K562 (cell line): ENCODE data around the gene ANKRD23. TPM values are rescaled to one million over a fixed set of nuclear protein-coding genes. Genes with fewer than 3 reads are reported as not detected.

Experiments used
- ATAC-seq: fragments of 200-7000 bp; cut with Tn5 transposase; 3 replicates; pipeline ENCODE4 v1.9.1; 2020; ENCODE audit warnings: moderate library complexity
- BruUV-seq: library from RNA; stranded (reverse); fragments of 400-500 nt; replicated peaks from 2 replicates; lab custom pipeline; 2021; lab: Mats Ljungman, UMichigan
- CTCF ChIA-PET: fragments of 300-600 bp; formaldehyde crosslinking; extraction: SDS; loops from one replicate; lab custom pipeline; 2021; ENCODE audit warnings: low intra/inter-chr PET ratio; lab: Yijun Ruan, JAX
- POLR2A ChIA-PET: fragments of 300-600, 350-650 bp; sonication (Branson Sonifier 250); formaldehyde crosslinking; extraction: SDS; loops from one replicate; lab custom pipeline; 2021; ENCODE audit warnings: antibody characterized with exemption, inconsistent platforms; lab: Yijun Ruan, JAX
- DNase-seq, 4 experiments: peaks; one replicate each; pipeline versions ENCODE4 v3.0.0 to v3.0.0-alpha.2; 2011 to 2018; ENCODE audit warnings: low spot score in 3 of 4, mixed read lengths in 3 of 4; ENCODE audit errors: extremely low read depth in 1 of 4
- FAIRE-seq: peaks from 2 replicates; lab custom pipeline; 2011; peaks lifted over from hg19 to GRCh38; lab: Jason Lieb, UNC
- H2AFZ ChIP-seq: 2 replicates; pipeline ENCODE4 v1.6.0; 2011; ENCODE audit warnings: low read depth, low read length, control low read depth, inconsistent platforms
- H3K27ac ChIP-seq: fragments of 200-600 bp; 3 replicates; pipeline ENCODE4 v1.8.0; 2011; ENCODE audit warnings: low read depth, mild to moderate bottlenecking, control low read depth, inconsistent platforms, low read length, moderate library complexity, mixed read lengths; ENCODE audit errors: extremely low read depth
- H3K27me3 ChIP-seq, 2 experiments: fragments of 300-600 bp in 1 of 2; 2 replicates in 1 of 2; 3 replicates in 1 of 2; pipeline versions ENCODE4 v1.6.0 to v1.8.0; 2011; ENCODE audit warnings: inconsistent platforms in 2 of 2, low read length in 2 of 2, mild to moderate bottlenecking in 1 of 2, mixed read lengths in 1 of 2, moderate library complexity in 1 of 2; ENCODE audit not compliant: control insufficient read depth in 2 of 2, insufficient read depth in 2 of 2
- H3K36me3 ChIP-seq: fragments of 300-600 bp; 3 replicates; pipeline ENCODE4 v1.8.0; 2011; ENCODE audit warnings: mild to moderate bottlenecking, low read length, inconsistent platforms; ENCODE audit not compliant: control insufficient read depth, insufficient read depth
- H3K4me1 ChIP-seq, 2 experiments: fragments of 200-600 bp in 1 of 2; replicated peaks in 1 of 2; 2 replicates in 1 of 2; 3 replicates in 1 of 2; pipeline versions ENCODE4 v1.5.1 to v1.8.0; 2011; ENCODE audit warnings: inconsistent platforms in 2 of 2, low read length in 2 of 2, mild to moderate bottlenecking in 1 of 2, mixed read lengths in 1 of 2, moderate library complexity in 1 of 2; ENCODE audit not compliant: control insufficient read depth in 2 of 2, insufficient read depth in 2 of 2
- H3K4me2 ChIP-seq: 2 replicates; pipeline ENCODE4 v1.6.1; 2011; ENCODE audit warnings: low read length, control low read depth, inconsistent platforms, mixed read lengths; ENCODE audit not compliant: insufficient read depth
- H3K4me3 ChIP-seq: fragments of 200-600 bp; sonication (generic), shearing (Covaris generic); 2 replicates; pipeline ENCODE4 v1.5.1; 2016; ENCODE audit warnings: control low read depth, inconsistent platforms
- H3K79me2 ChIP-seq: fragments of 200-600 bp; 3 replicates; pipeline ENCODE4 v1.8.0; 2011; ENCODE audit warnings: low read length, inconsistent platforms; ENCODE audit not compliant: control insufficient read depth, insufficient read depth
- H3K9ac ChIP-seq, 2 experiments: 2 replicates each; pipeline versions ENCODE4 v1.6.0 to v1.6.1; 2011; ENCODE audit warnings: low read depth in 2 of 2, low read length in 2 of 2, control low read depth in 1 of 2, inconsistent platforms in 1 of 2, mild to moderate bottlenecking in 1 of 2, mixed read lengths in 1 of 2; ENCODE audit not compliant: insufficient read depth in 1 of 2
- H3K9me1 ChIP-seq: one replicate; pipeline ENCODE4 v1.6.0; 2011; ENCODE audit warnings: inconsistent platforms, mild to moderate bottlenecking, low read length, moderate library complexity; ENCODE audit not compliant: control insufficient read depth, insufficient read depth
- H3K9me3 ChIP-seq: replicated peaks from 2 replicates; pipeline ENCODE4 v1.5.1; 2011; ENCODE audit warnings: low read depth, low read length, inconsistent platforms; ENCODE audit not compliant: control insufficient read depth, insufficient read depth
- H4K20me1 ChIP-seq: replicated peaks from 2 replicates; pipeline ENCODE4 v1.6.1; 2011; ENCODE audit warnings: low read length, inconsistent platforms, mixed read lengths; ENCODE audit not compliant: control insufficient read depth, insufficient read depth
- ETS2 ChIP-seq: IDR thresholded peaks from 2 replicates; pipeline ENCODE4 v1.6.1; 2016; ENCODE audit warnings: borderline replicate concordance, missing genetic modification characterization, mild to moderate bottlenecking, moderate library complexity, missing compliant biosample characterization; ENCODE audit not compliant: poor library complexity, severe bottlenecking
- ETV1 ChIP-seq: fragments of 450-650 bp; conservative IDR thresholded peaks from 2 replicates; pipeline ENCODE4 v1.6.1; 2016; ENCODE audit warnings: missing genetic modification characterization, control low read depth, low read depth, missing compliant biosample characterization
- KAT7 ChIP-seq: sonication (generic); formaldehyde crosslinking; IDR thresholded peaks from 2 replicates; pipeline ENCODE4 v1.8.0; 2022; ENCODE audit warnings: missing genetic modification reagents, mild to moderate bottlenecking, borderline replicate concordance
- LCOR ChIP-seq: sonication (generic); formaldehyde crosslinking; IDR thresholded peaks from 2 replicates; pipeline ENCODE4 v1.8.0; 2022; ENCODE audit warnings: mild to moderate bottlenecking, missing genetic modification reagents
- PCBP2 ChIP-seq: fragments of 200-400 bp; formaldehyde crosslinking; IDR thresholded peaks from 2 replicates; pipeline ENCODE4 v1.6.1; 2018; ENCODE audit warnings: low read length, low read depth, mild to moderate bottlenecking, moderate library complexity; ENCODE audit not compliant: poor library complexity, severe bottlenecking
- PRDM10 ChIP-seq: fragments of 450-650 bp; IDR thresholded peaks from 2 replicates; pipeline ENCODE4 v1.6.1; 2018; ENCODE audit not compliant: partially characterized antibody
- RHOXF2B ChIP-seq: fragments of 250-450 bp; sonication (Bioruptor Pico); conservative IDR thresholded peaks from 2 replicates; pipeline ENCODE4 v1.5.1; 2021
- SRSF3 ChIP-seq: fragments of 200-400 bp; formaldehyde crosslinking; IDR thresholded peaks from 2 replicates; pipeline ENCODE4 v1.6.1; 2016; ENCODE audit warnings: mild to moderate bottlenecking, low read length, moderate library complexity; ENCODE audit not compliant: insufficient read depth
- ZMIZ1 ChIP-seq, 2 experiments: fragments of 150-350 bp in 1 of 2; IDR thresholded peaks; 2 replicates each; pipeline ENCODE4 v1.6.1; 2012 to 2016; ENCODE audit warnings: low read depth in 2 of 2, low read length in 2 of 2, mild to moderate bottlenecking in 1 of 2, moderate library complexity in 1 of 2
- ZNF124 ChIP-seq: sonication (generic); formaldehyde crosslinking; IDR thresholded peaks from 2 replicates; pipeline ENCODE4 v1.8.1; 2022; ENCODE audit warnings: missing genetic modification reagents
- ZNF197 ChIP-seq: fragments of 200-800 bp; sonication (Bioruptor generic); IDR thresholded peaks from 2 replicates; pipeline ENCODE4 v1.6.1; 2016; ENCODE audit warnings: low read depth, missing genetic modification characterization, missing compliant biosample characterization
- ZNF644 ChIP-seq: fragments of 200-800 bp; sonication (Bioruptor generic); IDR thresholded peaks from 2 replicates; pipeline ENCODE4 v1.6.1; 2016; ENCODE audit warnings: low read depth, missing genetic modification characterization, missing compliant biosample characterization
- ZZZ3 ChIP-seq: fragments of 450-650 bp; IDR thresholded peaks from 2 replicates; pipeline ENCODE4 v1.6.1; 2016; ENCODE audit warnings: antibody characterized with exemption, mild to moderate bottlenecking, moderate library complexity
- whole genome bisulfite sequencing: fragments of 100-300 bp; shearing (Covaris generic); methylation state at CpG from one replicate; pipeline ENCODE4 v1.1.6; 2016; ENCODE audit warnings: low coverage, mixed read lengths; ENCODE audit not compliant: insufficient coverage; ENCODE audit errors: missing lambda C conversion rate; 5-methylcytosine and 5-hydroxymethylcytosine counted together
- in situ Hi-C: fragments of 300-500 bp; cut with MboI; formaldehyde crosslinking; loops from 4 replicates; pipeline ENCODE4 v1.15.0; 2018; ENCODE audit warnings: inconsistent platforms, mixed read lengths
- intact Hi-C: fragments of 100-400 bp; cut with micrococcal nuclease; formaldehyde crosslinking; loops from 2 replicates; pipeline ENCODE4 v1.14.2; 2022
- polyA plus RNA-seq, 8 experiments: library from polyadenylated mRNA; depleted of rRNA in 4 of 8; stranded (reverse) in 5 of 8; unstranded in 3 of 8; fragments of >200 nt; fragmentation: Nextera tagmentation in 2 of 8; fragmentation: Illumina TruSeq in 1 of 8; extraction: Ambion mirVana in 2 of 8; extraction: Trizol in 1 of 8; gene quantifications; 2 replicates each; pipeline versions ENCODE4 v1.2.1 to v1.2.3, GENCODE V29; 2011 to 2014; ENCODE audit warnings: inconsistent platforms in 1 of 8, missing spikeins in 1 of 8
- total RNA-seq, 7 experiments: library from RNA; depleted of rRNA in 6 of 7; stranded (reverse); fragments of >200 nt in 6 of 7; fragmentation: Illumina TruSeq in 2 of 7; extraction: Trizol in 2 of 7; gene quantifications; 2 replicates each; pipeline versions ENCODE4 v1.2.1 to v1.2.3, GENCODE V29; 2011 to 2021; ENCODE audit warnings: low replicate concordance in 1 of 7

The ANKRD23 gene
- total and polyA plus RNA-seq, 9 of the 15 experiments (the other 6 are each of a cell fraction or from before 2014, with no cell fraction given), result 0.32 to 4.8 (median 2.8) TPM

GRCh38 chr2:96824079-96824870 is 19.5 kb downstream of the ANKRD23 start:
- H3K27ac ChIP-seq, result no peak overlapping the region
- ChIA-PET POLR2A (interaction anchor here (0.6 to 1.9 kb wide), 4 partner anchors 9 to 19 kb away, joined by 3 to 8 read pairs (median 4); partner anchors contain the start of gene ANKRD23), CTCF (no interaction called here)
- FAIRE-seq (no peak), ATAC-seq (no peak), DNase-seq (no peak)
- no peaks in the 10 kb centered on the region for H3K27me3 ChIP-seq
- peaks cover 7% of the 10 kb centered on the region for H3K9me1 ChIP-seq
- H2AFZ ChIP-seq, result no peak overlapping the region
- no TSS peak for BruUV-seq
- H3K79me2 ChIP-seq, result peaks cover 29% of the 10 kb centered on the region
- H3K9ac ChIP-seq, result no peak overlapping the region; a peak in 1 of 4 replicates
- intact Hi-C loops, result no loop called here
- peaks cover 30% of the 10 kb centered on the region for H4K20me1 ChIP-seq
- TF ChIP-seq SRSF3, result no peak
- no peak for TF ChIP-seq LCOR (CRISPR knock-in tag)
- TF ChIP-seq PRDM10, result no peak
- no peak for TF ChIP-seq PCBP2
- TF ChIP-seq ETS2 (tag), result no peak
- no peak for TF ChIP-seq ZMIZ1 (IDR thresholded peaks at IDR 0.05; ENCODE audit: low read depth in 2 of 2, low read length in 2 of 2)
- TF ChIP-seq KAT7 (CRISPR knock-in tag), result no peak
- TF ChIP-seq ZNF124, result no peak
- no peak for TF ChIP-seq ZNF644 (tag)
- no peak for TF ChIP-seq ETV1 (tag)
- no peak for TF ChIP-seq ZZZ3
- no peak for TF ChIP-seq RHOXF2B
- no peak for TF ChIP-seq ZNF197 (CRISPR knock-in tag)
- in situ Hi-C loops, result no loop called here
- H3K4me1 ChIP-seq, result peaks cover 10 to 16% of the 10 kb centered on the region in 2 experiments; a peak in 4 of 5 replicates
- WGBS, result 71% methylated on average over 6 of the region's 6 CpGs
- H3K9me3 ChIP-seq, result no peaks in the 10 kb centered on the region
- H3K36me3 ChIP-seq, result peaks cover 78% of the 10 kb centered on the region
- no peak overlapping the region for H3K4me3 ChIP-seq
- no peak overlapping the region for H3K4me2 ChIP-seq
